Measurements from ENCODE around the gene PARP2.

The PARP2 gene

DNA sequence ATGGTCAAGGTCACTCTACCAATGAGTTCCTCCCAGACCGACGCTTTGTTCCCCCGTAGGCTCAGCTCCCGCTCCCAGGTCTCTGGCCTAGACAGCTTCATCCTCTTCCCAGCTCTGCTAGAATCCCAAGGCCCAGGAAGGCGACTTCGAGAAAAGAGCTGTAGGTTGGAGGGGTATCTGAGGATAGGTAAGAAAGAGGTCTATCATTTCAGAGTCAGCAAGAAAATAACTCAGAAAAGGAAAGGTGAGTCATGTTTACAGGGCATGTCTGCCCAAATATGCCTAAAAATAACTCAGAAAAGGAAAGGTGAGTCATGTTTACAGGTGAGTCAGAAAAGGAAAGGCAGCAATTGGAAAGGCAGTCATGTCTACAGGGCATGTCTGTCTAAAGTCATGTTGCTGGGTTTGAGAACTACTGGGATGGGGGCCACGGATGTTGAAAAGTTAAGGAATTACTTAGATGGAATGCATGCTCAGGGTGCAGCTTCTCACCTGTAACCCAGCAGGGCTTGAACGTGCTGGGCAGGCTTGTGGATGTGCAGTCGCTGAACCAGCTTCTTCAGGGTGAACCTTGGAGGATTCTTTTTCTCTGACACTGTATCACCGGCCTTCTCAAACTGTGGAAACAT is 57.6 kb downstream of the PARP2 start:
- TF ChIP-seq ZNF274 (IDR thresholded peaks at IDR 0.05; ENCODE audit: low read depth, low read length): no peak
- no peak overlapping the region for H3K4me3 ChIP-seq (ENCODE audit: low read length)

DNA sequence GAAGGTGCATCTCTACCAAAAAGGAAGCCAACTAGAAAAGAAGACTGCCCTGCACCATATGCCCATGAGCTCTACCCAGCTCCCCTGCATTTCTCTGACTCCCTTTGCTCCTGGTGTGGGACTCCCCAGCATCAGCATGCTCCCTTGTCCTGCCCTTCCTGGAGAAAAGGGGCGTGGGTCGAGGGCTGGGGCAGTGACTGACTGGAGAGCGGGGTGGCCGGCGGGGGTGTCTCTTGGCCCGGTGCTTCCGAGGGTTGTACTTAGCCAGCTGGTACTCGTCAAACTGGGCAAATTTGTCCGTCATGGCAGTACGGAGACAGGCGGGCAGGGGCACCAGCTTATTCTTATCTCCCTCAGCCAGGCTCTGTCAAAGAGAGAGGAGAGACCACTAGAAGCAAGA is 60.1 kb downstream of the PARP2 start:
- no peak overlapping the region for H3K4me3 ChIP-seq (ENCODE audit: low read length)
- TF ChIP-seq ZNF274 (IDR thresholded peaks at IDR 0.05; ENCODE audit: low read depth, low read length): no peak
